Type B pancreatic cell (in vitro differentiated cells): ENCODE results near the gene TRIM71. TPM values are rescaled to one million over a fixed set of nuclear protein-coding genes. Genes with fewer than 3 reads are reported as not detected.
A peak's percentile ranks its signal among the peaks of the same experiment; 100 is the strongest.
"Not testable (repeated sequence)": the region's sequence is repeated elsewhere in the genome, so short reads cannot be mapped to it uniquely, and the experiment has no call there.

ENCODE experiments used
- DNase-seq: peaks from one replicate; pipeline ENCODE4 v3.0.0; 2021; ENCODE audit warnings: mixed read lengths; ENCODE audit not compliant: unreplicated experiment; ENCODE audit errors: extremely low spot score
- H3K27ac Mint-ChIP-seq: 2 replicates; pipeline ENCODE4 v1.8.0; 2021; ENCODE audit warnings: mild to moderate bottlenecking, mixed read lengths
- H3K27me3 Mint-ChIP-seq: 2 replicates; pipeline ENCODE4 v1.8.0; 2021; ENCODE audit warnings: mixed read lengths
- H3K36me3 Mint-ChIP-seq: 2 replicates; pipeline ENCODE4 v1.8.0; 2021; ENCODE audit warnings: mixed read lengths
- H3K4me1 Mint-ChIP-seq: one replicate; pipeline ENCODE4 v1.8.0; 2021; ENCODE audit warnings: mixed read lengths; ENCODE audit not compliant: unreplicated experiment
- H3K4me3 Mint-ChIP-seq: 2 replicates; pipeline ENCODE4 v1.8.0; 2021; ENCODE audit warnings: mild to moderate bottlenecking, mixed read lengths
- H3K9me3 Mint-ChIP-seq: 2 replicates; pipeline ENCODE4 v1.8.0; 2021; ENCODE audit warnings: mixed read lengths
- CTCF ChIP-seq: fragments of 200-600 bp; sonication (generic); conservative IDR thresholded peaks from 2 replicates; pipeline ENCODE4 v1.5.0; 2021; ENCODE audit warnings: antibody characterized with exemption, mild to moderate bottlenecking
- total RNA-seq: library from RNA; stranded (reverse); gene quantifications from 2 replicates; pipeline ENCODE4 v1.2.1, GENCODE V29; 2021; ENCODE audit warnings: low replicate concordance

TRIM71 gene
- total RNA-seq, 1 donor from 2014 or later = 26.5 TPM

DNA sequence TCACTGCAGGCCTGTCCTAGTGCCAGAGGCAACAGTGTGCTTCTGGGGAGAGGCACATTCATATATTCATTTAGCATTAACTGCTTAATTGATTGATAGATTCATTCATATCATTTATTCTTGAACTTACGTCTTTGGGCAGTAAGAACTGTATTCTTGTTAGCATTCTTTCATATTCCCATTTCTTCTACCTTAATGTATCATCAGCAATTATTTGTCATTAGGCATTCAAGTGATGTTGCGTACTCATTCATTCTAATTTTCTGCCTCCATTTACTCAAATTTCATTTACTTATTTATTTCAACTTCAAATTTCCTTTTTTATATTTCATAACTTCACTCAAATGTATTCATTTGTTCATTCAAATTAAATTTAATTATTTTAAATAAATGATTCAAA is 102.1 kb downstream of the TRIM71 start:
- Mint-ChIP-seq H3K27me3 (no peaks in the 10 kb centered on the region), H3K27ac (no peak overlapping the region)
- no peak for TF ChIP-seq CTCF

DNA sequence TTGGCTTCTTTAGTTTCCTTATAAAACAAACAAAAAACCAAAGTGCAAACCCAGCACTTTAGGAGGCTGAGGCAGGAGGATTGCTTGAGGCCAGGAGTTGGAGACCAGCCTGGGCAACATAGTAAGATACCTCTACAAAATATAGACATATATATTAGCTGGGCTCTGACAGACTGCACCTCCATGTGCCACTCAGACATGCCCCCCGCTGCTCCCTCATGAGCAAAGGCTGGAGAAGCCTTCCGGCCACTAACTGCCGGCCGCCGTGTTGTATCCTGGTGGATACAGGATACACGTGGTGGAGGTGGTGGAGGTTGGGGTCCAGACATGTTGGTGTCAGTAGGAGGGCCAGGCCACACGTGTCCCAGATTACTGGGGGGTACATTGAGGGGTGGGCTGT is 104.3 kb downstream of the TRIM71 start:
- DNase-seq = no peak
- Mint-ChIP-seq H3K9me3 (no peaks in the 10 kb centered on the region), H3K4me3 (no peak overlapping the region), H3K4me1 (no peaks in the 10 kb centered on the region), H3K27me3 (no peaks in the 10 kb centered on the region), H3K36me3 (no peaks in the 10 kb centered on the region), H3K27ac (no peak overlapping the region)
- TF ChIP-seq CTCF = no peak

More for the DNA sequence above, 102.1 kb downstream of the TRIM71 start:
- Mint-ChIP-seq H3K4me3 (no peak overlapping the region), H3K9me3 (no peaks in the 10 kb centered on the region), H3K36me3 (no peaks in the 10 kb centered on the region), H3K4me1 (no peaks in the 10 kb centered on the region)
- DNase-seq = no peak

- no peak for TF ChIP-seq CTCF
- no peak for DNase-seq
- H3K36me3 Mint-ChIP-seq = no peaks in the 10 kb centered on the region
- H3K4me1 Mint-ChIP-seq = no peaks in the 10 kb centered on the region
- no peaks in the 10 kb centered on the region for H3K27me3 Mint-ChIP-seq
- H3K27ac Mint-ChIP-seq = no peak overlapping the region
- H3K9me3 Mint-ChIP-seq = no peaks in the 10 kb centered on the region
- H3K4me3 Mint-ChIP-seq = no peak overlapping the region
These were observed 112.4 kb downstream of the TRIM71 start for GRCh38 chr3:32930161-32930560.

DNA sequence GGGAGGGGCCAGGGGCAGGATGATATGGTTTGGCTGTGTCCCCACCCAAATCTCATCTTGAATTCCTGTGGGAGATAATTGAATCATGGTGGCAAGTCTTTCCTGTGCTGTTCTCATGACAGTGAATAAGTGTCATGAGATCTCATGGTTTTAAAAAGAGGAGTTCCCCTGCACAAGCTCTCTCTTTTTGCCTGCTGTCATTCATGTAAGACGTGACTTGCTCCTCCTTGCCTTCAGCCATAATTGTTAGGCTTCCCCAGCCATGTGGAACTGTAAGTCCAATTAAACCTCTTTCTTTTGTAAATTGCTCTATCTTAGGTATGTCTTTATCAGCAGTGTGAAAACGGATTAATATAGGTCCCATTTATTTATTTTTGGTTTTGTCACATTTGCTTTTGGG is 113.5 kb downstream of the TRIM71 start:
- H3K36me3 Mint-ChIP-seq, H3K9me3 Mint-ChIP-seq: not testable (repeated sequence)

DNA sequence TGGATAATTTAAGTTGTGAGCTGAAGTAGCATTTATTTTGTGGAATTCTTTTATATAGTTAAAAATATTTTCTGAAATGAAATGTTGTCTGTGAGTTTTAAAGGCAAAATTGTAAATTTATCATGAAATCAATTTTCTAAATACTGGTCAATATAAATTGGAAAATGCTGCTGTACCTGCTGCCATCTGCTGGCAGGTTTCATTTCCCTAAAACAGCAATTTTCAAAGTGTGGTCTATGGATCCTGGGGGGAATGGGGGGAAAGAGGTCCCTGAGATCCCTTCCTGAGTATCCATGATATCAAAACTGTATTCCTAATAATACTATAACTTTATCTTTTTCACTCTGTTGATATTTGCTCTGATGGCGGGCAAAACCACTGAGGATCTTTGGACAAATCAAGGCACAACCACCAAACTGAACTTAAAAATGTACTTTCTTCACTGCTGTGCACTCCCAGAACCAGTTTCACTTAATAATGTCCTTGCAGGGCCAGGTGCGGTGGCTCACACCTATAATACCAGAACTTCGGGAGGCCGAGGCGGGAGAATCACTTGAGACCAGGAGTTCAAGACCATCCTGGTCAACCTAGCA is 116.4 kb downstream of the TRIM71 start:
- DNase-seq = no peak
- H3K27ac Mint-ChIP-seq = no peak overlapping the region
- TF ChIP-seq CTCF = peak; percentile 89

More for the DNA sequence above, 113.5 kb downstream of the TRIM71 start:
- not testable (repeated sequence) for H3K27ac Mint-ChIP-seq, H3K4me3 Mint-ChIP-seq, DNase-seq, H3K4me1 Mint-ChIP-seq, H3K27me3 Mint-ChIP-seq

DNA sequence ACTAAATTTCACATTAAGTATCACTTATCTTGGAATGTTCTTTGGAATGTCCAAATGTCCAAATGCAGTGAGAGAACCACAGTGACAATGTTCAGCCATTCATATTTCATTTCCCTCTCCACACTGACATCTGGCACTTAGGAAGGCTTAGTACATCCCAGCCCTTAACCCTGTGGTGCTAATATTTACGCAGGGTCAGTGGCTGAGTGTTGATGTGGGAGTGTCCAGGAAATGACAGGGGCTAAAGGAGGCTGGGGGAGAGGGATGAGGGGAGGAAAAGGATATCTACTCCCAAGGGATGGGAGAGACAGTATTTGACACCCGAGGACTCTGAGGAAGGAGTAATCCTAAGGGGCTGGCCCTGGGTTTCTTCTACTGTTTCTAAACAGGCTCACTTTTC is 119.5 kb downstream of the TRIM71 start:
- no peak for TF ChIP-seq CTCF
- Mint-ChIP-seq H3K27ac (no peak overlapping the region), H3K27me3 (no peaks in the 10 kb centered on the region), H3K4me3 (no peak overlapping the region), H3K4me1 (peaks cover 4% of the 10 kb centered on the region), H3K36me3 (no peaks in the 10 kb centered on the region), H3K9me3 (no peaks in the 10 kb centered on the region)
- no peak for DNase-seq

More for the DNA sequence above, 116.4 kb downstream of the TRIM71 start:
- Mint-ChIP-seq H3K4me1 (peaks cover 4% of the 10 kb centered on the region), H3K4me3 (no peak overlapping the region), H3K9me3 (no peaks in the 10 kb centered on the region), H3K36me3 (no peaks in the 10 kb centered on the region), H3K27me3 (no peaks in the 10 kb centered on the region)

GRCh38 chr3:32939531-32940284 is 121.9 kb downstream of the TRIM71 start:
- not testable (repeated sequence) for H3K4me3 Mint-ChIP-seq, H3K4me1 Mint-ChIP-seq, H3K9me3 Mint-ChIP-seq, H3K27me3 Mint-ChIP-seq, H3K27ac Mint-ChIP-seq, H3K36me3 Mint-ChIP-seq, DNase-seq
